Neural progenitor cell (in vitro differentiated cells): Measurements from ENCODE around the gene PIM3. TPM values are rescaled to one million over a fixed set of nuclear protein-coding genes. Genes with fewer than 3 reads are reported as not detected.

Source experiments
- DNase-seq: peaks from one replicate; pipeline ENCODE4 v3.0.0-alpha.2; 2016; ENCODE audit warnings: low spot score
- H2AFZ ChIP-seq: fragments of 200-600 bp; sonication (generic); replicated peaks from 2 replicates; pipeline ENCODE4 v1.6.1; 2016; ENCODE audit warnings: antibody characterized with exemption
- H3F3A ChIP-seq: fragments of 200-600 bp; sonication (generic); 2 replicates; pipeline ENCODE4 v1.6.1; 2016; ENCODE audit warnings: antibody characterized with exemption, low read depth
- H3K27ac ChIP-seq: fragments of 200-600 bp; sonication (generic); 2 replicates; pipeline ENCODE4 v1.5.1; 2016; ENCODE audit warnings: mild to moderate bottlenecking
- H3K27me3 ChIP-seq: fragments of 200-600 bp; sonication (generic); 2 replicates; pipeline ENCODE4 v1.6.1; 2016; ENCODE audit warnings: mild to moderate bottlenecking, moderate library complexity
- H3K36me3 ChIP-seq: fragments of 200-600 bp; sonication (generic); 2 replicates; pipeline ENCODE4 v1.5.1; 2016
- H3K4me1 ChIP-seq: fragments of 200-600 bp; sonication (generic); 2 replicates; pipeline ENCODE4 v1.6.1; 2016; ENCODE audit warnings: mixed run types
- H3K4me2 ChIP-seq: fragments of 200-600 bp; sonication (generic); 2 replicates; pipeline ENCODE4 v1.6.1; 2016
- H3K4me3 ChIP-seq: fragments of 200-600 bp; sonication (generic); 2 replicates; pipeline ENCODE4 v1.5.1; 2016
- H3K79me2 ChIP-seq: fragments of 200-600 bp; sonication (generic); 2 replicates; pipeline ENCODE4 v1.6.1; 2016; ENCODE audit warnings: low read depth
- H3K9ac ChIP-seq: fragments of 200-600 bp; sonication (generic); 2 replicates; pipeline ENCODE4 v1.6.1; 2016
- H3K9me3 ChIP-seq: fragments of 200-600 bp; sonication (generic); 2 replicates; pipeline ENCODE4 v1.5.1; 2016; ENCODE audit warnings: low read depth
- H4K20me1 ChIP-seq: fragments of 200-600 bp; sonication (generic); 2 replicates; pipeline ENCODE4 v1.6.1; 2016; ENCODE audit warnings: low read depth
- H3K27ac Mint-ChIP-seq: 3 replicates; pipeline ENCODE4 v1.8.0; 2021; ENCODE audit warnings: mixed read lengths
- H3K27me3 Mint-ChIP-seq: 2 replicates; pipeline ENCODE4 v1.8.0; 2022; ENCODE audit warnings: low read depth, mild to moderate bottlenecking, inconsistent platforms, moderate library complexity, mixed read lengths; ENCODE audit not compliant: insufficient read depth
- H3K36me3 Mint-ChIP-seq: 3 replicates; pipeline ENCODE4 v1.8.0; 2021; ENCODE audit warnings: mixed read lengths
- H3K4me1 Mint-ChIP-seq: 3 replicates; pipeline ENCODE4 v1.8.0; 2021; ENCODE audit warnings: mixed read lengths
- H3K4me3 Mint-ChIP-seq: 3 replicates; pipeline ENCODE4 v1.8.0; 2021; ENCODE audit warnings: mild to moderate bottlenecking, moderate library complexity, mixed read lengths
- H3K9me3 Mint-ChIP-seq: 3 replicates; pipeline ENCODE4 v1.8.0; 2020; ENCODE audit warnings: mixed read lengths
- EZH2 ChIP-seq: fragments of 200-600 bp; sonication (generic); IDR thresholded peaks from 2 replicates; pipeline ENCODE4 v1.6.1; 2017; ENCODE audit warnings: antibody characterized with exemption, mild to moderate bottlenecking, moderate library complexity
- EZH2phosphoT487 ChIP-seq: fragments of 200-600 bp; sonication (generic); IDR thresholded peaks from 2 replicates; pipeline ENCODE4 v1.6.1; 2017; ENCODE audit warnings: antibody characterized with exemption
- total RNA-seq: library from RNA; depleted of rRNA; stranded (reverse); fragments of >200 nt; gene quantifications from 2 replicates; pipeline ENCODE4 v1.2.3, GENCODE V29; 2015; ENCODE audit warnings: low replicate concordance
- TF ChIP-seq, protein P1 (sequence below): fragments of 200-600 bp; sonication (generic); IDR thresholded peaks from 2 replicates; pipeline ENCODE4 v1.5.1; 2017; ENCODE audit warnings: antibody characterized with exemption, mild to moderate bottlenecking

PIM3 gene
- total RNA-seq, 1 donor from 2014 or later: 15.1 TPM

GRCh38 chr22:49954354-49954753 lies 6.2 kb upstream of the PIM3 start:
- peaks cover 6% of the 10 kb centered on the region for H3K4me1 Mint-ChIP-seq
- Histone ChIP-seq H3K9me3 (no peaks in the 10 kb centered on the region), H3K9ac (no peak overlapping the region), H3K4me2 (no peak overlapping the region), H3K4me3 (no peak overlapping the region), H3K79me2 (no peaks in the 10 kb centered on the region), H3K36me3 (no peaks in the 10 kb centered on the region), H3K27ac (no peak overlapping the region), H4K20me1 (no peaks in the 10 kb centered on the region), H2AFZ (no peak overlapping the region), H3K4me1 (peaks cover 3% of the 10 kb centered on the region), H3F3A (no peaks in the 10 kb centered on the region), H3K27me3 (no peaks in the 10 kb centered on the region)
- no peaks in the 10 kb centered on the region for H3K36me3 Mint-ChIP-seq
- H3K4me3 Mint-ChIP-seq: no peak overlapping the region
- H3K27me3 Mint-ChIP-seq: no peaks in the 10 kb centered on the region
- DNase-seq: no peak
- no peaks in the 10 kb centered on the region for H3K9me3 Mint-ChIP-seq
- TF ChIP-seq EZH2phosphoT487: no peak
- no peak overlapping the region for H3K27ac Mint-ChIP-seq

GRCh38 chr22:49954991-49955580 lies 5.5 kb upstream of the PIM3 start:
- Mint-ChIP-seq H3K4me1 (peaks cover 7% of the 10 kb centered on the region), H3K9me3 (no peaks in the 10 kb centered on the region), H3K27me3 (no peaks in the 10 kb centered on the region), H3K4me3 (no peak overlapping the region), H3K27ac (peak overlapping the region; percentile 50), H3K36me3 (no peaks in the 10 kb centered on the region)
- Histone ChIP-seq H3F3A (no peaks in the 10 kb centered on the region), H3K4me3 (no peak overlapping the region), H3K36me3 (no peaks in the 10 kb centered on the region), H3K27ac (no peak overlapping the region), H3K4me1 (peaks cover 3% of the 10 kb centered on the region), H4K20me1 (no peaks in the 10 kb centered on the region), H2AFZ (no peak overlapping the region), H3K4me2 (no peak overlapping the region), H3K9ac (no peak overlapping the region), H3K27me3 (no peaks in the 10 kb centered on the region), H3K9me3 (no peaks in the 10 kb centered on the region), H3K79me2 (no peaks in the 10 kb centered on the region)
- DNase-seq: no peak
- TF ChIP-seq EZH2 (no peak), EZH2phosphoT487 (no peak)
- TF ChIP-seq, protein P1, sequence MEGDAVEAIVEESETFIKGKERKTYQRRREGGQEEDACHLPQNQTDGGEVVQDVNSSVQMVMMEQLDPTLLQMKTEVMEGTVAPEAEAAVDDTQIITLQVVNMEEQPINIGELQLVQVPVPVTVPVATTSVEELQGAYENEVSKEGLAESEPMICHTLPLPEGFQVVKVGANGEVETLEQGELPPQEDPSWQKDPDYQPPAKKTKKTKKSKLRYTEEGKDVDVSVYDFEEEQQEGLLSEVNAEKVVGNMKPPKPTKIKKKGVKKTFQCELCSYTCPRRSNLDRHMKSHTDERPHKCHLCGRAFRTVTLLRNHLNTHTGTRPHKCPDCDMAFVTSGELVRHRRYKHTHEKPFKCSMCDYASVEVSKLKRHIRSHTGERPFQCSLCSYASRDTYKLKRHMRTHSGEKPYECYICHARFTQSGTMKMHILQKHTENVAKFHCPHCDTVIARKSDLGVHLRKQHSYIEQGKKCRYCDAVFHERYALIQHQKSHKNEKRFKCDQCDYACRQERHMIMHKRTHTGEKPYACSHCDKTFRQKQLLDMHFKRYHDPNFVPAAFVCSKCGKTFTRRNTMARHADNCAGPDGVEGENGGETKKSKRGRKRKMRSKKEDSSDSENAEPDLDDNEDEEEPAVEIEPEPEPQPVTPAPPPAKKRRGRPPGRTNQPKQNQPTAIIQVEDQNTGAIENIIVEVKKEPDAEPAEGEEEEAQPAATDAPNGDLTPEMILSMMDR: no peak

DNA sequence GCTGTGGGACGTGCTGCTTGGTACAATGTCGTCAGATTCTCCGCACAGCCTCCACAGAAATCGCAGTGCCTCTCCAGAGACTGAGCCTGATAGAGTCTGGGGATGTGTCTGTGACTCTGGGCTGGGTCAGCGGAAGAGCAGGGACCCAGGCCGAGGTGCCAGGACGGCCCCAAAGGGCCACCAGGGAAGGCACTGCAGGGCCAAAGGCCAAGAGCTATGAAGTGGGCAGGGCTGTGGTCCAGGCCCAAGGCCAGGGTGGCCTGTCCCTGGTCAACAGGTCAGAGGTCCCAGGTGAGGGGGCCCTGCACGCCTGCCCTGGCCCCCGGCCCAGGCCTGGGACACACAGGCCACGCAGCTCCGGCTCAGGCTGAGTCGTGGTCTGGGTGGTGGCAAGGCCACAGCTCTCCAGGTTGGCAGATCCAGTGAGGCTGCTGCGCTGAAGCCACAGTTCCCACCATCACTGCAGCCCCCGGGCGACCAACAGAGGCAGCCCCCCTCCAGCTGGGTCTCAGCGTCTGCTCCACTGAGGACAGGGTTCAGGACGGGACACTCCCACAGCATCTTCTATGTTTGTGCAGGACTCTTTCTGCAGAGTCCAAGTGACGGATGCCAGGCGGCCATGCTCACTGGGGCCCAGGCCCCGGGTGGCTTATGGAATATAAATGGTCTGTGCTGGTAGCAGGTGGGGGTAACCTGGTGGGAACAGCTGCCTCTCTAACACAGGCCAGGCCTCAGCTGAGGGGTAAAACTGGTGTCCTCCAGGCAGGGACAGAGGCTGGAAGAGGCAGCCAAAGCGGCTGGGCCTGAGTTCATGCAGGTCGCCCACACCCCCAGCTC lies 4.8 kb upstream of the PIM3 start:
- Mint-ChIP-seq H3K9me3 (no peaks in the 10 kb centered on the region), H3K27me3 (no peaks in the 10 kb centered on the region), H3K4me3 (no peak overlapping the region), H3K27ac (no peak overlapping the region), H3K36me3 (no peaks in the 10 kb centered on the region), H3K4me1 (peaks cover 7% of the 10 kb centered on the region)
- H3F3A ChIP-seq: no peaks in the 10 kb centered on the region
- H3K4me1 ChIP-seq: peaks cover 3% of the 10 kb centered on the region
- DNase-seq: no peak
- H3K79me2 ChIP-seq: peaks cover under 1% of the 10 kb centered on the region
- H3K9ac ChIP-seq: no peak overlapping the region
- H3K27me3 ChIP-seq: no peaks in the 10 kb centered on the region
- H3K9me3 ChIP-seq: no peaks in the 10 kb centered on the region
- H3K27ac ChIP-seq: no peak overlapping the region
- no peak overlapping the region for H2AFZ ChIP-seq
- no peaks in the 10 kb centered on the region for H3K36me3 ChIP-seq
- H3K4me3 ChIP-seq: no peak overlapping the region
- no peaks in the 10 kb centered on the region for H4K20me1 ChIP-seq
- no peak for TF ChIP-seq EZH2phosphoT487
- TF ChIP-seq, protein P1: no peak
- no peak for TF ChIP-seq EZH2
- no peak overlapping the region for H3K4me2 ChIP-seq

DNA sequence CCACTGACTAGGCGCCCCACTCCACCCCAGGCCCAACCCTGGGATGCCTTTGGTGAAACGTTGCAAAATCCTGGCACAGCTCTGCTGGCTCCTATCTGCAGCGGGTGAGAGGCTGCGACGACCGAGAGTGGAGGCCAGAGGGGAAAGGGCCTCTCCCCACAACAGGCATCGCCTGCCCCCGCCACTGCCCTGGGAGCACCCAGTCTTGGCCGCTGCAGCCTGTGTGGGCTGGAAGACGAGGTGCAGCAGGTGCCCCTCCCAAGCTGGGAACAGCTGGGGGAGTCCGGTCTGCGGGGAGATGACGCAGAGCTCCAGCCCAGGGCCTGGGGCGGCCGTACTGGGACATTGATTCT lies 4.2 kb upstream of the PIM3 start:
- H3K27ac ChIP-seq: no peak overlapping the region
- H3K36me3 ChIP-seq: no peaks in the 10 kb centered on the region
- no peaks in the 10 kb centered on the region for H3K27me3 Mint-ChIP-seq
- H3K4me3 Mint-ChIP-seq: no peak overlapping the region
- peaks cover 7% of the 10 kb centered on the region for H3K4me1 Mint-ChIP-seq
- no peak overlapping the region for H3K27ac Mint-ChIP-seq
- H3F3A ChIP-seq: no peaks in the 10 kb centered on the region
- no peak for DNase-seq
- peaks cover 6% of the 10 kb centered on the region for H3K79me2 ChIP-seq
- peaks cover 4% of the 10 kb centered on the region for H3K27me3 ChIP-seq
- no peak overlapping the region for H3K4me2 ChIP-seq
- no peak overlapping the region for H3K9ac ChIP-seq
- H4K20me1 ChIP-seq: peaks cover 4% of the 10 kb centered on the region
- H3K4me3 ChIP-seq: no peak overlapping the region
- no peaks in the 10 kb centered on the region for H3K36me3 Mint-ChIP-seq
- H3K9me3 ChIP-seq: no peaks in the 10 kb centered on the region
- H2AFZ ChIP-seq: no peak overlapping the region
- H3K4me1 ChIP-seq: no peaks in the 10 kb centered on the region
- TF ChIP-seq EZH2phosphoT487: no peak
- TF ChIP-seq EZH2: no peak
- TF ChIP-seq, protein P1: no peak
- H3K9me3 Mint-ChIP-seq: no peaks in the 10 kb centered on the region
